SK-N-SH (cell line): ENCODE measurements around the gene ZBTB16. TPM values are rescaled to one million over a fixed set of nuclear protein-coding genes. Genes with fewer than 3 reads are reported as not detected.
A peak's percentile ranks its signal among the peaks of the same experiment; 100 is the strongest.

ENCODE experiments used
- CTCF ChIA-PET: fragments of 300-600, 350-600 bp; formaldehyde crosslinking; extraction: SDS; loops from one replicate; lab custom pipeline; 2021; lab: Yijun Ruan, JAX
- POLR2A ChIA-PET: fragments of 350-600 bp; sonication (Branson Sonifier 250); formaldehyde crosslinking; extraction: SDS; loops from one replicate; lab custom pipeline; 2020; ENCODE audit warnings: antibody characterized with exemption, inconsistent platforms; lab: Yijun Ruan, JAX
- DNase-seq: peaks from one replicate; pipeline ENCODE4 v3.0.0; 2012
- H2AFZ ChIP-seq: fragments of 200-600 bp; sonication (generic); 2 replicates; pipeline ENCODE4 v1.8.1; 2016; ENCODE audit warnings: antibody characterized with exemption, mild to moderate bottlenecking, low read depth
- H3F3A ChIP-seq: fragments of 200-600 bp; sonication (generic); replicated peaks from 2 replicates; pipeline ENCODE3; 2016; ENCODE audit warnings: antibody characterized with exemption, mild to moderate bottlenecking; ENCODE audit not compliant: insufficient read depth
- H3K27ac ChIP-seq, 2 experiments: fragments of 200-500 bp in 1 of 2; fragments of 200-600 bp in 1 of 2; sonication (Bioruptor generic) in 1 of 2; sonication (generic), shearing (Covaris generic) in 1 of 2; 2 replicates each; pipeline versions ENCODE4 v1.5.1 to v1.6.1; 2014 to 2016; ENCODE audit warnings: low read depth in 2 of 2, inconsistent platforms in 1 of 2, low read length in 1 of 2, mild to moderate bottlenecking in 1 of 2, mixed read lengths in 1 of 2
- H3K27me3 ChIP-seq: fragments of 200-600 bp; sonication (generic), shearing (Covaris generic); 2 replicates; pipeline ENCODE4 v1.6.1; 2016; ENCODE audit warnings: mixed run types; ENCODE audit not compliant: insufficient read depth
- H3K36me3 ChIP-seq, 2 experiments: fragments of 200-500 bp in 1 of 2; fragments of 200-600 bp in 1 of 2; sonication (Bioruptor generic) in 1 of 2; sonication (generic) in 1 of 2; replicated peaks in 1 of 2; 2 replicates each; pipeline versions ENCODE3 to v1.5.1; 2014 to 2016; ENCODE audit warnings: low read length in 1 of 2, mild to moderate bottlenecking in 1 of 2; ENCODE audit not compliant: insufficient read depth in 2 of 2, control insufficient read depth in 1 of 2
- H3K4me1 ChIP-seq, 2 experiments: fragments of 200-500 bp in 1 of 2; fragments of 200-600 bp in 1 of 2; sonication (Bioruptor generic) in 1 of 2; sonication (generic), shearing (Covaris generic) in 1 of 2; 2 replicates each; pipeline versions ENCODE4 v1.5.1 to v1.6.1; 2014 to 2016; ENCODE audit warnings: low read depth in 1 of 2, low read length in 1 of 2, mixed run types in 1 of 2; ENCODE audit not compliant: insufficient read depth in 2 of 2, control insufficient read depth in 1 of 2
- H3K4me2 ChIP-seq: fragments of 200-600 bp; sonication (generic), shearing (Covaris generic); 2 replicates; pipeline ENCODE4 v1.6.1; 2017; ENCODE audit warnings: mixed run types
- H3K4me3 ChIP-seq, 2 experiments: fragments of 200-500 bp in 1 of 2; fragments of 200-600 bp in 1 of 2; sonication (Bioruptor generic) in 1 of 2; sonication (generic), shearing (Covaris generic) in 1 of 2; 2 replicates each; pipeline versions ENCODE4 v1.5.1 to v1.8.1; 2014 to 2016; ENCODE audit warnings: low read depth in 2 of 2, inconsistent platforms in 1 of 2, low read length in 1 of 2, mild to moderate bottlenecking in 1 of 2, mixed read lengths in 1 of 2, moderate library complexity in 1 of 2
- H3K79me2 ChIP-seq: fragments of 200-600 bp; sonication (generic); 2 replicates; pipeline ENCODE4 v1.8.1; 2017; ENCODE audit warnings: mild to moderate bottlenecking; ENCODE audit not compliant: insufficient read depth
- H3K9ac ChIP-seq: fragments of 200-600 bp; sonication (generic); 2 replicates; pipeline ENCODE4 v1.6.1; 2017; ENCODE audit warnings: mixed run types
- H3K9me2 ChIP-seq: fragments of 200-600 bp; sonication (generic); 2 replicates; pipeline ENCODE4 v1.6.1; 2017; ENCODE audit warnings: mixed run types
- H3K9me3 ChIP-seq: fragments of 200-600 bp; sonication (generic); 2 replicates; pipeline ENCODE4 v1.6.1; 2017; ENCODE audit warnings: mixed run types, mild to moderate bottlenecking, moderate library complexity
- H4K20me1 ChIP-seq: fragments of 200-600 bp; sonication (generic); 2 replicates; pipeline ENCODE4 v1.6.1; 2017; ENCODE audit warnings: mild to moderate bottlenecking, mixed run types; ENCODE audit not compliant: insufficient read depth
- CHD2 ChIP-seq: fragments of 150-350 bp; IDR thresholded peaks from 2 replicates; pipeline ENCODE4 v1.6.1; 2018; ENCODE audit warnings: low read length; ENCODE audit not compliant: partially characterized antibody
- ELF1 ChIP-seq: IDR thresholded peaks from 2 replicates; pipeline ENCODE4 v1.4.0; 2012
- FOSL2 ChIP-seq: IDR thresholded peaks from 2 replicates; pipeline ENCODE4 v1.4.0; 2012; ENCODE audit warnings: low read depth, mild to moderate bottlenecking, moderate library complexity, borderline replicate concordance
- FOXM1 ChIP-seq: IDR thresholded peaks from 2 replicates; pipeline ENCODE4 v1.4.0; 2012; ENCODE audit warnings: low read depth, mild to moderate bottlenecking
- GABPA ChIP-seq: IDR thresholded peaks from 2 replicates; pipeline ENCODE4 v1.4.0; 2012; ENCODE audit warnings: low read depth, mild to moderate bottlenecking
- GATA2 ChIP-seq: sonication (generic); formaldehyde crosslinking; IDR thresholded peaks from 2 replicates; pipeline ENCODE4 v1.5.0; 2020; ENCODE audit warnings: mild to moderate bottlenecking, missing genetic modification reagents
- IRF3 ChIP-seq: fragments of 150-350 bp; IDR thresholded peaks from 2 replicates; pipeline ENCODE4 v1.6.1; 2016; ENCODE audit warnings: mild to moderate bottlenecking, low read depth, low read length
- MXI1 ChIP-seq: IDR thresholded peaks from 2 replicates; pipeline ENCODE4 v1.6.1; 2012; ENCODE audit warnings: mild to moderate bottlenecking, low read depth, low read length, improper control_type of control experiment
- NFIC ChIP-seq: IDR thresholded peaks from 2 replicates; pipeline ENCODE4 v1.4.0; 2012; ENCODE audit warnings: borderline replicate concordance
- NRF1 ChIP-seq: IDR thresholded peaks from 2 replicates; pipeline ENCODE4 v1.6.1; 2012; ENCODE audit warnings: low read depth, mild to moderate bottlenecking, low read length
- POLR2AphosphoS5 ChIP-seq: IDR thresholded peaks from 2 replicates; pipeline ENCODE4 v1.6.1; 2012; ENCODE audit warnings: low read depth, low read length
- RAD21 ChIP-seq: IDR thresholded peaks from 2 replicates; pipeline ENCODE4 v1.6.1; 2012; ENCODE audit warnings: mild to moderate bottlenecking, low read length
- RCOR1 ChIP-seq: fragments of 150-350 bp; IDR thresholded peaks from 2 replicates; pipeline ENCODE4 v1.6.1; 2017; ENCODE audit warnings: antibody characterized with exemption, low read length
- REST ChIP-seq: IDR thresholded peaks from 2 replicates; pipeline ENCODE4 v1.6.1; 2012; ENCODE audit warnings: mild to moderate bottlenecking, low read depth, low read length, moderate library complexity
- RXRA ChIP-seq: IDR thresholded peaks from 2 replicates; pipeline ENCODE4 v1.4.0; 2012; ENCODE audit warnings: low read depth, mild to moderate bottlenecking, borderline replicate concordance
- SIN3A ChIP-seq: IDR thresholded peaks from 2 replicates; pipeline ENCODE4 v1.6.1; 2012; ENCODE audit warnings: low read depth, mild to moderate bottlenecking, low read length, moderate library complexity, borderline replicate concordance
- TAF1 ChIP-seq: IDR thresholded peaks from 2 replicates; pipeline ENCODE4 v1.6.1; 2012; ENCODE audit warnings: low read depth, mild to moderate bottlenecking, low read length, moderate library complexity, borderline replicate concordance
- TCF12 ChIP-seq: IDR thresholded peaks from 2 replicates; pipeline ENCODE4 v1.4.0; 2012
- TEAD4 ChIP-seq: IDR thresholded peaks from 2 replicates; pipeline ENCODE4 v1.4.0; 2012; ENCODE audit warnings: mild to moderate bottlenecking, borderline replicate concordance; ENCODE audit not compliant: insufficient read depth
- ZBTB33 ChIP-seq: IDR thresholded peaks from 2 replicates; pipeline ENCODE4 v1.4.0; 2012; ENCODE audit warnings: low read depth, borderline replicate concordance
- WGBS: methylation state at CpG from one replicate; pipeline ENCODE4 v1.1.6; 2017; ENCODE audit warnings: low lambda C conversion rate; 5-methylcytosine and 5-hydroxymethylcytosine counted together
- polyA plus RNA-seq, 3 experiments: library from polyadenylated mRNA; depleted of rRNA; stranded (reverse); fragments of >200 nt; gene quantifications; 2 replicates each; pipeline ENCODE4 v1.2.3, GENCODE V29; 2012

ZBTB16 gene
- polyA plus RNA-seq, 1 of the 3 experiments (the other 2 are of a cell fraction): not detected

- 5% methylated on average over 3 of the region's 3 CpGs for WGBS
- no peak for TF ChIP-seq TAF1
- TF ChIP-seq FOSL2: no peak
- no peak for TF ChIP-seq FOXM1
- no peak for TF ChIP-seq RAD21
- no peak for TF ChIP-seq ELF1
- TF ChIP-seq TEAD4: no peak
- no peak for TF ChIP-seq REST
- no peak for TF ChIP-seq GABPA
- TF ChIP-seq RXRA: no peak
- TF ChIP-seq CHD2: no peak
- TF ChIP-seq GATA2 (CRISPR knock-in tag): no peak
- no peak for TF ChIP-seq POLR2AphosphoS5
- no peak for TF ChIP-seq RCOR1
- no peak for TF ChIP-seq MXI1
- no peak for TF ChIP-seq SIN3A
- no peak for TF ChIP-seq ZBTB33
- TF ChIP-seq IRF3: no peak
- no peak for TF ChIP-seq NFIC
- TF ChIP-seq NRF1: no peak
- TF ChIP-seq TCF12: no peak
- H3K4me3 ChIP-seq: no peak overlapping the region
- no peak for DNase-seq
- no peaks in the 10 kb centered on the region for H3K9me2 ChIP-seq
- H4K20me1 ChIP-seq: no peaks in the 10 kb centered on the region
- peaks cover 0 to 14% of the 10 kb centered on the region in 2 experiments; a peak in 1 of 4 replicates for H3K4me1 ChIP-seq
- no peak overlapping the region for H3K27ac ChIP-seq
- H3K27me3 ChIP-seq: peaks cover 41% of the 10 kb centered on the region; the same call in 1 of the 2 replicates
- ChIA-PET POLR2A (no interaction called here), CTCF (interaction anchor here (1.2 to 3.8 kb wide), 3 partner anchors 25 to 341 kb away, joined by 3 to 40 read pairs (median 8); no protein-coding TSS in a partner anchor)
- no peaks in the 10 kb centered on the region for H3F3A ChIP-seq
- no peak overlapping the region for H2AFZ ChIP-seq
- peak overlapping the region; percentile 15; the same call in 1 of the 2 replicates for H3K4me2 ChIP-seq
- H3K36me3 ChIP-seq: no peaks in the 10 kb centered on the region
- no peak overlapping the region for H3K9ac ChIP-seq
- H3K79me2 ChIP-seq: no peaks in the 10 kb centered on the region
- no peaks in the 10 kb centered on the region for H3K9me3 ChIP-seq
These were observed 177.3 kb downstream of the ZBTB16 start for GRCh38 chr11:114236829-114237228.
